SK-N-SH (cell line): ENCODE data around the gene MPPED2. TPM values are rescaled to one million over a fixed set of nuclear protein-coding genes. Genes with fewer than 3 reads are reported as not detected.

Experiments
- CTCF ChIA-PET: fragments of 300-600, 350-600 bp; formaldehyde crosslinking; extraction: SDS; loops from one replicate; lab custom pipeline; 2021; lab: Yijun Ruan, JAX
- POLR2A ChIA-PET: fragments of 350-600 bp; sonication (Branson Sonifier 250); formaldehyde crosslinking; extraction: SDS; loops from one replicate; lab custom pipeline; 2020; ENCODE audit warnings: antibody characterized with exemption, inconsistent platforms; lab: Yijun Ruan, JAX
- DNase-seq: peaks from one replicate; pipeline ENCODE4 v3.0.0; 2012
- H2AFZ ChIP-seq: fragments of 200-600 bp; sonication (generic); 2 replicates; pipeline ENCODE4 v1.8.1; 2016; ENCODE audit warnings: antibody characterized with exemption, mild to moderate bottlenecking, low read depth
- H3F3A ChIP-seq: fragments of 200-600 bp; sonication (generic); replicated peaks from 2 replicates; pipeline ENCODE3; 2016; ENCODE audit warnings: antibody characterized with exemption, mild to moderate bottlenecking; ENCODE audit not compliant: insufficient read depth
- H3K27ac ChIP-seq, 2 experiments: fragments of 200-500 bp in 1 of 2; fragments of 200-600 bp in 1 of 2; sonication (Bioruptor generic) in 1 of 2; sonication (generic), shearing (Covaris generic) in 1 of 2; 2 replicates each; pipeline versions ENCODE4 v1.5.1 to v1.6.1; 2014 to 2016; ENCODE audit warnings: low read depth in 2 of 2, inconsistent platforms in 1 of 2, low read length in 1 of 2, mild to moderate bottlenecking in 1 of 2, mixed read lengths in 1 of 2
- H3K27me3 ChIP-seq: fragments of 200-600 bp; sonication (generic), shearing (Covaris generic); 2 replicates; pipeline ENCODE4 v1.6.1; 2016; ENCODE audit warnings: mixed run types; ENCODE audit not compliant: insufficient read depth
- H3K36me3 ChIP-seq, 2 experiments: fragments of 200-500 bp in 1 of 2; fragments of 200-600 bp in 1 of 2; sonication (Bioruptor generic) in 1 of 2; sonication (generic) in 1 of 2; replicated peaks in 1 of 2; 2 replicates each; pipeline versions ENCODE3 to v1.5.1; 2014 to 2016; ENCODE audit warnings: low read length in 1 of 2, mild to moderate bottlenecking in 1 of 2; ENCODE audit not compliant: insufficient read depth in 2 of 2, control insufficient read depth in 1 of 2
- H3K4me1 ChIP-seq, 2 experiments: fragments of 200-500 bp in 1 of 2; fragments of 200-600 bp in 1 of 2; sonication (Bioruptor generic) in 1 of 2; sonication (generic), shearing (Covaris generic) in 1 of 2; 2 replicates each; pipeline versions ENCODE4 v1.5.1 to v1.6.1; 2014 to 2016; ENCODE audit warnings: low read depth in 1 of 2, low read length in 1 of 2, mixed run types in 1 of 2; ENCODE audit not compliant: insufficient read depth in 2 of 2, control insufficient read depth in 1 of 2
- H3K4me2 ChIP-seq: fragments of 200-600 bp; sonication (generic), shearing (Covaris generic); 2 replicates; pipeline ENCODE4 v1.6.1; 2017; ENCODE audit warnings: mixed run types
- H3K4me3 ChIP-seq, 2 experiments: fragments of 200-500 bp in 1 of 2; fragments of 200-600 bp in 1 of 2; sonication (Bioruptor generic) in 1 of 2; sonication (generic), shearing (Covaris generic) in 1 of 2; 2 replicates each; pipeline versions ENCODE4 v1.5.1 to v1.8.1; 2014 to 2016; ENCODE audit warnings: low read depth in 2 of 2, inconsistent platforms in 1 of 2, low read length in 1 of 2, mild to moderate bottlenecking in 1 of 2, mixed read lengths in 1 of 2, moderate library complexity in 1 of 2
- H3K79me2 ChIP-seq: fragments of 200-600 bp; sonication (generic); 2 replicates; pipeline ENCODE4 v1.8.1; 2017; ENCODE audit warnings: mild to moderate bottlenecking; ENCODE audit not compliant: insufficient read depth
- H3K9ac ChIP-seq: fragments of 200-600 bp; sonication (generic); 2 replicates; pipeline ENCODE4 v1.6.1; 2017; ENCODE audit warnings: mixed run types
- H3K9me2 ChIP-seq: fragments of 200-600 bp; sonication (generic); 2 replicates; pipeline ENCODE4 v1.6.1; 2017; ENCODE audit warnings: mixed run types
- H3K9me3 ChIP-seq: fragments of 200-600 bp; sonication (generic); 2 replicates; pipeline ENCODE4 v1.6.1; 2017; ENCODE audit warnings: mixed run types, mild to moderate bottlenecking, moderate library complexity
- H4K20me1 ChIP-seq: fragments of 200-600 bp; sonication (generic); 2 replicates; pipeline ENCODE4 v1.6.1; 2017; ENCODE audit warnings: mild to moderate bottlenecking, mixed run types; ENCODE audit not compliant: insufficient read depth
- ELF1 ChIP-seq: IDR thresholded peaks from 2 replicates; pipeline ENCODE4 v1.4.0; 2012
- EP300 ChIP-seq, 2 experiments: IDR thresholded peaks; 2 replicates each; pipeline versions ENCODE4 v1.4.0 to v1.6.1; 2012; ENCODE audit warnings: borderline replicate concordance in 1 of 2, low read depth in 1 of 2, low read length in 1 of 2
- FOSL2 ChIP-seq: IDR thresholded peaks from 2 replicates; pipeline ENCODE4 v1.4.0; 2012; ENCODE audit warnings: low read depth, mild to moderate bottlenecking, moderate library complexity, borderline replicate concordance
- FOXM1 ChIP-seq: IDR thresholded peaks from 2 replicates; pipeline ENCODE4 v1.4.0; 2012; ENCODE audit warnings: low read depth, mild to moderate bottlenecking
- JUND ChIP-seq: IDR thresholded peaks from 2 replicates; pipeline ENCODE4 v1.4.0; 2012
- MXI1 ChIP-seq: IDR thresholded peaks from 2 replicates; pipeline ENCODE4 v1.6.1; 2012; ENCODE audit warnings: mild to moderate bottlenecking, low read depth, low read length, improper control_type of control experiment
- NRF1 ChIP-seq: IDR thresholded peaks from 2 replicates; pipeline ENCODE4 v1.6.1; 2012; ENCODE audit warnings: low read depth, mild to moderate bottlenecking, low read length
- RAD21 ChIP-seq: IDR thresholded peaks from 2 replicates; pipeline ENCODE4 v1.6.1; 2012; ENCODE audit warnings: mild to moderate bottlenecking, low read length
- RXRA ChIP-seq: IDR thresholded peaks from 2 replicates; pipeline ENCODE4 v1.4.0; 2012; ENCODE audit warnings: low read depth, mild to moderate bottlenecking, borderline replicate concordance
- SMC3 ChIP-seq: IDR thresholded peaks from 2 replicates; pipeline ENCODE4 v1.6.1; 2012; ENCODE audit warnings: low read depth, low read length, improper control_type of control experiment
- TAF1 ChIP-seq: IDR thresholded peaks from 2 replicates; pipeline ENCODE4 v1.6.1; 2012; ENCODE audit warnings: low read depth, mild to moderate bottlenecking, low read length, moderate library complexity, borderline replicate concordance
- TCF12 ChIP-seq: IDR thresholded peaks from 2 replicates; pipeline ENCODE4 v1.4.0; 2012
- TEAD4 ChIP-seq: IDR thresholded peaks from 2 replicates; pipeline ENCODE4 v1.4.0; 2012; ENCODE audit warnings: mild to moderate bottlenecking, borderline replicate concordance; ENCODE audit not compliant: insufficient read depth
- WGBS: methylation state at CpG from one replicate; pipeline ENCODE4 v1.1.6; 2017; ENCODE audit warnings: low lambda C conversion rate; 5-methylcytosine and 5-hydroxymethylcytosine counted together
- polyA plus RNA-seq, 3 experiments: library from polyadenylated mRNA; depleted of rRNA; stranded (reverse); fragments of >200 nt; gene quantifications; 2 replicates each; pipeline ENCODE4 v1.2.3, GENCODE V29; 2012
- TF ChIP-seq, protein P1 (sequence below): IDR thresholded peaks from 2 replicates; pipeline ENCODE4 v1.4.0; 2012; ENCODE audit warnings: low read depth, borderline replicate concordance
- TF ChIP-seq, protein P2 (sequence below): IDR thresholded peaks from 2 replicates; pipeline ENCODE4 v1.6.1; 2012; ENCODE audit warnings: mild to moderate bottlenecking, low read depth, low read length, moderate library complexity

The MPPED2 gene
- polyA plus RNA-seq, 1 of the 3 experiments (the other 2 are of a cell fraction): 0.05 TPM

DNA sequence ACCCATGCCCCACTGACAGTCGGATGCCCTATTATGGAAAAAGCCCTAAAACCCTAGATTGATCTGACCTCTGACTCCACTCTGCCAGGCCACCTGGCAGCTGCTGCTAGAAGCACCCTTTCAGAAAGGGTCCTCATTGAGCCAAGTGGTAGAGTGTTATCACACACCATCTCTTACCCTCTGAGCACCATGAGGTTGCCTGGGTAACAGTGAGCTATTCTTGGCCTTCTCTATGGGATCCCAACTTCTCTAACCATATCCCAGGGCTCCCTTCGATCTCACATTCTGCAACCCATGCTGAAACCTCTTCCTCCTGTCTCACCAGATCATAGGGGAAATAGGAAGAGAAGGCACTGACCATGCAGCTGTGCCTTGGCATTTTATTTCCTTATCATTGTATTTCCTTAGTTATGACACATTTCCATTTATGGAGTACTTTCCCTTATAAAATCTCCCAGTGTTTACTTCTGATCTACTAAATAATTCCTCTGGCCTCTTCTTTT lies 52.7 kb downstream of the MPPED2 start:
- TF ChIP-seq TEAD4 (no peak), ELF1 (no peak), EP300 (IDR thresholded peaks at IDR 0.05; ENCODE audit: borderline replicate concordance in 1 of 2, low read depth in 1 of 2, low read length in 1 of 2) (no peak), RXRA (no peak), SMC3 (no peak), RAD21 (no peak), MXI1 (no peak), NRF1 (no peak), FOXM1 (no peak)
- TF ChIP-seq, protein P1, sequence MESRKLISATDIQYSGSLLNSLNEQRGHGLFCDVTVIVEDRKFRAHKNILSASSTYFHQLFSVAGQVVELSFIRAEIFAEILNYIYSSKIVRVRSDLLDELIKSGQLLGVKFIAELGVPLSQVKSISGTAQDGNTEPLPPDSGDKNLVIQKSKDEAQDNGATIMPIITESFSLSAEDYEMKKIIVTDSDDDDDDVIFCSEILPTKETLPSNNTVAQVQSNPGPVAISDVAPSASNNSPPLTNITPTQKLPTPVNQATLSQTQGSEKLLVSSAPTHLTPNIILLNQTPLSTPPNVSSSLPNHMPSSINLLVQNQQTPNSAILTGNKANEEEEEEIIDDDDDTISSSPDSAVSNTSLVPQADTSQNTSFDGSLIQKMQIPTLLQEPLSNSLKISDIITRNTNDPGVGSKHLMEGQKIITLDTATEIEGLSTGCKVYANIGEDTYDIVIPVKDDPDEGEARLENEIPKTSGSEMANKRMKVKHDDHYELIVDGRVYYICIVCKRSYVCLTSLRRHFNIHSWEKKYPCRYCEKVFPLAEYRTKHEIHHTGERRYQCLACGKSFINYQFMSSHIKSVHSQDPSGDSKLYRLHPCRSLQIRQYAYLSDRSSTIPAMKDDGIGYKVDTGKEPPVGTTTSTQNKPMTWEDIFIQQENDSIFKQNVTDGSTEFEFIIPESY: no peak
- TF ChIP-seq, protein P2, sequence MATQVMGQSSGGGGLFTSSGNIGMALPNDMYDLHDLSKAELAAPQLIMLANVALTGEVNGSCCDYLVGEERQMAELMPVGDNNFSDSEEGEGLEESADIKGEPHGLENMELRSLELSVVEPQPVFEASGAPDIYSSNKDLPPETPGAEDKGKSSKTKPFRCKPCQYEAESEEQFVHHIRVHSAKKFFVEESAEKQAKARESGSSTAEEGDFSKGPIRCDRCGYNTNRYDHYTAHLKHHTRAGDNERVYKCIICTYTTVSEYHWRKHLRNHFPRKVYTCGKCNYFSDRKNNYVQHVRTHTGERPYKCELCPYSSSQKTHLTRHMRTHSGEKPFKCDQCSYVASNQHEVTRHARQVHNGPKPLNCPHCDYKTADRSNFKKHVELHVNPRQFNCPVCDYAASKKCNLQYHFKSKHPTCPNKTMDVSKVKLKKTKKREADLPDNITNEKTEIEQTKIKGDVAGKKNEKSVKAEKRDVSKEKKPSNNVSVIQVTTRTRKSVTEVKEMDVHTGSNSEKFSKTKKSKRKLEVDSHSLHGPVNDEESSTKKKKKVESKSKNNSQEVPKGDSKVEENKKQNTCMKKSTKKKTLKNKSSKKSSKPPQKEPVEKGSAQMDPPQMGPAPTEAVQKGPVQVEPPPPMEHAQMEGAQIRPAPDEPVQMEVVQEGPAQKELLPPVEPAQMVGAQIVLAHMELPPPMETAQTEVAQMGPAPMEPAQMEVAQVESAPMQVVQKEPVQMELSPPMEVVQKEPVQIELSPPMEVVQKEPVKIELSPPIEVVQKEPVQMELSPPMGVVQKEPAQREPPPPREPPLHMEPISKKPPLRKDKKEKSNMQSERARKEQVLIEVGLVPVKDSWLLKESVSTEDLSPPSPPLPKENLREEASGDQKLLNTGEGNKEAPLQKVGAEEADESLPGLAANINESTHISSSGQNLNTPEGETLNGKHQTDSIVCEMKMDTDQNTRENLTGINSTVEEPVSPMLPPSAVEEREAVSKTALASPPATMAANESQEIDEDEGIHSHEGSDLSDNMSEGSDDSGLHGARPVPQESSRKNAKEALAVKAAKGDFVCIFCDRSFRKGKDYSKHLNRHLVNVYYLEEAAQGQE: no peak
- Histone ChIP-seq H4K20me1 (no peaks in the 10 kb centered on the region), H3K4me3 (no peak overlapping the region), H3K4me2 (no peak overlapping the region), H3K4me1 (peaks cover 0 to 16% of the 10 kb centered on the region in 2 experiments; a peak in 2 of 4 replicates), H3K27me3 (no peaks in the 10 kb centered on the region; the same call in 1 of the 2 replicates), H3K9me2 (no peaks in the 10 kb centered on the region), H3K9me3 (no peaks in the 10 kb centered on the region), H2AFZ (no peak overlapping the region), H3K27ac (no peak overlapping the region), H3K9ac (no peak overlapping the region), H3K79me2 (no peaks in the 10 kb centered on the region), H3F3A (no peaks in the 10 kb centered on the region), H3K36me3 (no peaks in the 10 kb centered on the region)
- DNase-seq: no peak
- ChIA-PET POLR2A (no interaction called here), CTCF (interaction anchor here (0.8 kb wide), 1 partner anchor 12 kb away, joined by 3 read pairs; no protein-coding TSS in a partner anchor)
- WGBS: 18% methylated on average over 2 of the region's 2 CpGs

DNA sequence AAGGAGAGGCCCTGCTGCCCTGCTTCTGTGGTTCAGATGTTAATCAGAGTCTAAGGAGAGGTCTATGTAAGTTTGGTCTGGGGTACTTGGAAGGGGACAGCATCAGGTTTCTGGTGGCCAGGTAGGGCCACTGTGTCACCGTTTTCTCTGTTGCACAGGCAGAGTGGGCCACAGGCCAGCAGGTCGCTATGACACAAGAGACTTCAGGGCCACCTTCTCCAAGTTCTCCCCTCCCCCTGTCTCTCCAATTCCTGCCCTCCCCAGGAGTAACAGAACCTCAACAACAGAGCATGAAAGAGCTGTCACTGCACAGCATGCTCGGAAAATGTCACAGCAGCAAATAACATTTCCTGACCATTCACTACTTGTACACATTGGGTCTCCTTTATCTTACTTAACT lies 58.6 kb downstream of the MPPED2 start:
- TF ChIP-seq FOXM1 (no peak), TAF1 (no peak), JUND (no peak), TCF12 (no peak), FOSL2 (no peak), RAD21 (no peak)
- TF ChIP-seq, protein P2: no peak
- Histone ChIP-seq H3K27me3 (no peaks in the 10 kb centered on the region), H3K4me3 (no peak overlapping the region), H2AFZ (no peak overlapping the region), H3K4me2 (no peak overlapping the region), H3K36me3 (no peaks in the 10 kb centered on the region), H3K27ac (no peak overlapping the region), H4K20me1 (no peaks in the 10 kb centered on the region), H3K9me3 (no peaks in the 10 kb centered on the region), H3K79me2 (no peaks in the 10 kb centered on the region), H3F3A (no peaks in the 10 kb centered on the region), H3K9ac (no peak overlapping the region), H3K9me2 (no peaks in the 10 kb centered on the region), H3K4me1 (peaks cover 0 to 5% of the 10 kb centered on the region in 2 experiments; a peak in 1 of 4 replicates)
- no peak for DNase-seq
- POLR2A ChIA-PET: no interaction called here
- WGBS: 36% methylated on average over 2 of the region's 3 CpGs
- CTCF ChIA-PET: no interaction called here
